Liver (tissue), 9 donors: Measurements from ENCODE around the gene NR0B2. TPM values are rescaled to one million over a fixed set of nuclear protein-coding genes. Genes with fewer than 3 reads are reported as not detected.

ENCODE experiments used
- DNase-seq: peaks from one replicate; pipeline ENCODE4 v3.0.0-alpha.2; 2017; ENCODE audit warnings: low spot score
- H3K27ac ChIP-seq, 2 donors: one replicate each; pipeline ENCODE4 v1.7.0; 2013; ENCODE audit warnings: inconsistent platforms in 2 of 2, low read length in 2 of 2, control low read depth in 1 of 2, low read depth in 1 of 2, mild to moderate bottlenecking in 1 of 2
- H3K27me3 ChIP-seq, 4 donors: one replicate each; pipeline versions ENCODE4 v1.6.1 to v1.7.0; 2013; ENCODE audit warnings: low read length in 3 of 4, inconsistent platforms in 1 of 4, mild to moderate bottlenecking in 1 of 4, moderate library complexity in 1 of 4; ENCODE audit not compliant: control insufficient read depth in 4 of 4, insufficient read depth in 4 of 4
- H3K36me3 ChIP-seq, 4 donors: one replicate each; pipeline versions ENCODE4 v1.6.1 to v1.7.0; 2013; ENCODE audit warnings: low read length in 3 of 4, mild to moderate bottlenecking in 3 of 4, low read depth in 1 of 4, moderate library complexity in 1 of 4; ENCODE audit not compliant: control insufficient read depth in 4 of 4, insufficient read depth in 3 of 4
- H3K4me1 ChIP-seq, 4 donors: one replicate each; pipeline versions ENCODE4 v1.6.1 to v1.7.0; 2013; ENCODE audit warnings: low read length in 3 of 4, mild to moderate bottlenecking in 3 of 4, moderate library complexity in 1 of 4; ENCODE audit not compliant: control insufficient read depth in 4 of 4, insufficient read depth in 4 of 4
- H3K4me3 ChIP-seq, 3 donors: one replicate each; pipeline versions ENCODE4 v1.6.1 to v1.7.0; 2013; ENCODE audit warnings: low read length in 3 of 3, control low read depth in 1 of 3, low read depth in 1 of 3, mild to moderate bottlenecking in 1 of 3
- H3K9ac ChIP-seq, 2 donors: one replicate each; pipeline ENCODE4 v1.7.0; 2013; ENCODE audit warnings: low read length in 2 of 2, mild to moderate bottlenecking in 2 of 2, moderate library complexity in 2 of 2, control low read depth in 1 of 2, low read depth in 1 of 2
- H3K9me3 ChIP-seq, 4 donors: one replicate each; pipeline versions ENCODE4 v1.6.1 to v1.7.0; 2013; ENCODE audit warnings: low read length in 3 of 4; ENCODE audit not compliant: control insufficient read depth in 4 of 4
- EGR1 ChIP-seq, 2 donors: IDR thresholded peaks; 2 replicates each; pipeline ENCODE4 v1.6.1; 2016 to 2018; ENCODE audit warnings: antibody characterized with exemption in 2 of 2, low read depth in 2 of 2
- FOXA1 ChIP-seq: IDR thresholded peaks from 2 replicates; pipeline ENCODE4 v1.6.1; 2016; ENCODE audit warnings: antibody characterized with exemption
- GABPA ChIP-seq, 2 donors: IDR thresholded peaks in 1 of 2; conservative IDR thresholded peaks in 1 of 2; 2 replicates each; pipeline ENCODE4 v1.6.1; 2016; ENCODE audit warnings: antibody characterized with exemption in 2 of 2, mild to moderate bottlenecking in 1 of 2, moderate library complexity in 1 of 2
- HNF4A ChIP-seq, 2 donors: conservative IDR thresholded peaks; 2 replicates each; pipeline ENCODE4 v1.6.1; 2016; ENCODE audit warnings: antibody characterized with exemption in 2 of 2, mild to moderate bottlenecking in 2 of 2
- JUND ChIP-seq, 2 donors: IDR thresholded peaks; 2 replicates each; pipeline ENCODE4 v1.6.1; 2016; ENCODE audit warnings: antibody characterized with exemption in 2 of 2
- NR2F2 ChIP-seq: IDR thresholded peaks from 2 replicates; pipeline ENCODE4 v1.6.1; 2016; ENCODE audit warnings: antibody characterized with exemption
- RAD21 ChIP-seq, 2 donors: IDR thresholded peaks; 2 replicates each; pipeline ENCODE4 v1.6.1; 2016; ENCODE audit warnings: antibody characterized with exemption in 2 of 2, mild to moderate bottlenecking in 2 of 2
- RXRA ChIP-seq, 2 donors: IDR thresholded peaks; 2 replicates each; pipeline ENCODE4 v1.6.1; 2017 to 2018; ENCODE audit warnings: antibody characterized with exemption in 2 of 2, mild to moderate bottlenecking in 1 of 2
- SP1 ChIP-seq: IDR thresholded peaks from 2 replicates; pipeline ENCODE4 v1.6.1; 2018; ENCODE audit warnings: antibody characterized with exemption, mild to moderate bottlenecking
- YY1 ChIP-seq: IDR thresholded peaks from 2 replicates; pipeline ENCODE4 v1.6.1; 2016; ENCODE audit warnings: antibody characterized with exemption, mild to moderate bottlenecking
- ZBTB33 ChIP-seq: IDR thresholded peaks from 2 replicates; pipeline ENCODE4 v1.6.1; 2016; ENCODE audit warnings: antibody characterized with exemption
- WGBS: extraction: QIAGEN DNeasy Blood & Tissue Kit; methylation state at CpG from one replicate; pipeline ENCODE4 v1.1.7; 2013; 5-methylcytosine and 5-hydroxymethylcytosine counted together
- polyA plus RNA-seq, 2 donors: library from polyadenylated mRNA; stranded (reverse) in 1 of 2; unstranded in 1 of 2; fragments of 200-250 nt in 1 of 2; fragments of >200 nt in 1 of 2; fragmentation: Nextera tagmentation in 1 of 2; extraction: Ambion mirVana in 1 of 2; gene quantifications; one replicate each; pipeline versions ENCODE4 v1.2.1 to v1.2.3, GENCODE V29; 2013 to 2015
- total RNA-seq, 2 donors: library from RNA; depleted of rRNA; stranded (reverse); fragments of >200 nt; gene quantifications; one replicate each; pipeline ENCODE4 v1.2.3, GENCODE V29; 2014
- TF ChIP-seq, protein P1 (sequence below): fragments of 150-350 bp; IDR thresholded peaks from 2 replicates; pipeline ENCODE4 v1.5.1; 2017; ENCODE audit warnings: improper control_type of control experiment, low read depth, low read length; ENCODE audit not compliant: missing input control
- donor health status: healthy.
- donor health status: healthy.
- donor health status: healthy.
- donor health status: healthy.
- donor health status: healthy.

The NR0B2 gene
- total and polyA plus RNA-seq, 4 donors = 15.7 to 166 (median 40.6) TPM

GRCh38 chr1:26909951-26910342 is 3.8 kb downstream of the NR0B2 start:
- no peak for DNase-seq
- Histone ChIP-seq H3K27ac (peak overlapping the region; percentile 97 to 99), H3K4me3 (no peak overlapping the region), H3K9me3 (no peaks in the 10 kb centered on the region), H3K4me1 (peaks cover 3 to 37% (median 19%) of the 10 kb centered on the region in 4 donors), H3K9ac (no peak overlapping the region), H3K27me3 (no peaks in the 10 kb centered on the region), H3K36me3 (peaks cover 0 to 6% (median under 1%) of the 10 kb centered on the region in 4 donors)
- TF ChIP-seq NR2F2 = no peak
- TF ChIP-seq GABPA (IDR thresholded peaks at IDR 0.05 in 1 of 2, conservative IDR thresholded peaks at IDR 0.05 in 1 of 2) = no peak
- TF ChIP-seq YY1 = no peak
- TF ChIP-seq ZBTB33 = no peak
- TF ChIP-seq RXRA (IDR thresholded peaks at IDR 0.05) = no peak
- TF ChIP-seq FOXA1 = no peak
- TF ChIP-seq SP1 = no peak
- 41% methylated on average over 3 of the region's 3 CpGs for WGBS

DNA sequence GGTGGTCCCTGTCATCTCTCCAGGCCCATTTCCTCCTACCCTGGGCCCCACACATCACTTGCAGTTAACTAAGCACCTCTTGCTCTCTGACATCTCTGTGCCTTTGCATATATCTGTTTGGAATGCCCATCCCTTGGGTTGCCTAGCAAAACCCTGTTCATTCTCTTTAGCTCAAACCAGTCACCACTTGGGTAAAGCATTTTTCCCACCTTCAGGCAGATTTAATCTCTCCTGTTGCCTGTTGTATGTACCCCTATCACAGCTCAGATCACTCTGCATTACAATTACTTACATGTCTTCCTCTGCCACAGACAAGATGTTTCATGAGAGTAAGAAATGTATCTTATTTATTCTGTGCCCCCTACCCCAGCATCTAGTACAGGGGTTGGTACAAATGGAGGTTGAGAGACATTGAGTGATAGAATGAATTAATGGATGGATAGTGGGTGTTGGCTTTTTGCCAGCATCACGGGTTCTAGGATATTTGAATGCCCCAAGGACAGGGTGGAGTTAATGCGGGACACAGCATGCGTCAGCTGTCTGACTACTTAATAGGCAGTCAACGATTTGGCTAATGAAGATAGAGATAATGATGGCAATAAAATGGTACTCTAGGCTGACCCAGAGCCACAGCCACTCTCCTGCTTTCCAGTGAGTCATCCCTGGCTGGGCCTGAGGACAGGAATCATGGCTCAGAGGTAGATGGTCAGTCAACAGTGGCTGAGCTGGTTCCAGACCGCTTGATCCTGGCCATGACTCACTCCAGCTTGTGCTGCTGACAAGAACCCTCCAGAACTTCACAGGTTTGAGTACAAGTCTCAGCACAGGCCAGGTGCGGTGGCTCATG is 6.5 kb downstream of the NR0B2 start:
- H3K27ac ChIP-seq = peak overlapping the region; percentile 47 to 52
- TF ChIP-seq SP1 = no peak
- TF ChIP-seq, protein P1, sequence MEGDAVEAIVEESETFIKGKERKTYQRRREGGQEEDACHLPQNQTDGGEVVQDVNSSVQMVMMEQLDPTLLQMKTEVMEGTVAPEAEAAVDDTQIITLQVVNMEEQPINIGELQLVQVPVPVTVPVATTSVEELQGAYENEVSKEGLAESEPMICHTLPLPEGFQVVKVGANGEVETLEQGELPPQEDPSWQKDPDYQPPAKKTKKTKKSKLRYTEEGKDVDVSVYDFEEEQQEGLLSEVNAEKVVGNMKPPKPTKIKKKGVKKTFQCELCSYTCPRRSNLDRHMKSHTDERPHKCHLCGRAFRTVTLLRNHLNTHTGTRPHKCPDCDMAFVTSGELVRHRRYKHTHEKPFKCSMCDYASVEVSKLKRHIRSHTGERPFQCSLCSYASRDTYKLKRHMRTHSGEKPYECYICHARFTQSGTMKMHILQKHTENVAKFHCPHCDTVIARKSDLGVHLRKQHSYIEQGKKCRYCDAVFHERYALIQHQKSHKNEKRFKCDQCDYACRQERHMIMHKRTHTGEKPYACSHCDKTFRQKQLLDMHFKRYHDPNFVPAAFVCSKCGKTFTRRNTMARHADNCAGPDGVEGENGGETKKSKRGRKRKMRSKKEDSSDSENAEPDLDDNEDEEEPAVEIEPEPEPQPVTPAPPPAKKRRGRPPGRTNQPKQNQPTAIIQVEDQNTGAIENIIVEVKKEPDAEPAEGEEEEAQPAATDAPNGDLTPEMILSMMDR = no peak
- TF ChIP-seq YY1 = no peak
- peak in 1 of 2 donors; percentile 84 for TF ChIP-seq JUND (IDR thresholded peaks at IDR 0.05)
- TF ChIP-seq HNF4A (conservative IDR thresholded peaks at IDR 0.05) = peak in 1 of 2 donors; percentile 42
- TF ChIP-seq ZBTB33 = peak; percentile 34
- TF ChIP-seq RXRA (IDR thresholded peaks at IDR 0.05) = peak in 1 of 2 donors; percentile 38
- no peak for TF ChIP-seq EGR1 (IDR thresholded peaks at IDR 0.05; ENCODE audit: low read depth in 2 of 2)
- no peak for TF ChIP-seq RAD21 (IDR thresholded peaks at IDR 0.05)
- no peak overlapping the region for H3K4me3 ChIP-seq
- peaks cover 0 to 6% (median under 1%) of the 10 kb centered on the region in 4 donors for H3K36me3 ChIP-seq
- no peak for DNase-seq
- 62% methylated on average over 6 of the region's 6 CpGs for WGBS
- H3K27me3 ChIP-seq = no peaks in the 10 kb centered on the region
- H3K9ac ChIP-seq = no peak overlapping the region
- H3K9me3 ChIP-seq = no peaks in the 10 kb centered on the region
- peaks cover 3 to 30% (median 16%) of the 10 kb centered on the region in 4 donors for H3K4me1 ChIP-seq
